ENCODE measurements around the gene HS3ST1. TPM values are rescaled to one million over a fixed set of nuclear protein-coding genes. Genes with fewer than 3 reads are reported as not detected.

HS3ST1 gene
- total RNA-seq, 1 experiment from 2014 or later = 4.2 TPM

- POLR2A ChIA-PET (ENCODE audit: unreplicated experiment) = no interaction called here
- BruUV-seq (replicated peaks) = no TSS peak
- H3K79me2 ChIP-seq (ENCODE audit: low read length) = no peaks in the 10 kb centered on the region
These were observed 83.8 kb downstream of the HS3ST1 start for GRCh38 chr4:11344916-11345315.

GRCh38 chr4:11343536-11343935 is 85.2 kb downstream of the HS3ST1 start:
- no peak overlapping the region for H2AFZ ChIP-seq (ENCODE audit: low read length)
- no peak for ATAC-seq
- intact Hi-C loops (cut with micrococcal nuclease) = no loop called here
- no peak overlapping the region for H3K9ac ChIP-seq (ENCODE audit: low read length)
- no peaks in the 10 kb centered on the region for H3K9me3 ChIP-seq (ENCODE audit: low read length)
- H3K9me2 ChIP-seq (replicated peaks; ENCODE audit: low read length) = no peaks in the 10 kb centered on the region
- ChIA-PET POLR2A (ENCODE audit: unreplicated experiment) (no interaction called here), CTCF (no interaction called here)
- H3K27me3 ChIP-seq (ENCODE audit: low read length) = 0 out of 2 replicates have a peak, but pooled peaks cover 3% of the 10 kb centered on the region
- no peaks in the 10 kb centered on the region for H3F3A ChIP-seq (ENCODE audit: low read length, unreplicated experiment)
- BruUV-seq (replicated peaks) = no TSS peak
- H4K20me1 ChIP-seq (ENCODE audit: low read length) = no peaks in the 10 kb centered on the region
- no peak overlapping the region for H3K4me2 ChIP-seq (ENCODE audit: low read length)
- H3K4me3 ChIP-seq (ENCODE audit: low read length) = no peak overlapping the region
- no peak for DNase-seq
- no peaks in the 10 kb centered on the region for H3K79me2 ChIP-seq (ENCODE audit: low read length)
- H3K4me1 ChIP-seq (ENCODE audit: insufficient read depth, low read length) = no peaks in the 10 kb centered on the region
- H3K36me3 ChIP-seq (ENCODE audit: low read depth, low read length) = no peaks in the 10 kb centered on the region
- TF ChIP-seq EZH2phosphoT487 (IDR thresholded peaks at IDR 0.05; ENCODE audit: borderline replicate concordance, low read length) (no peak), EZH2 (IDR thresholded peaks at IDR 0.05; ENCODE audit: low read length, unreplicated experiment) (no peak), CTCF (conservative IDR thresholded peaks at IDR 0.05; ENCODE audit: low read depth, low read length) (no peak)
- no peak overlapping the region for H3K27ac ChIP-seq (ENCODE audit: low read length)

More at GRCh38 chr4:11344916-11345315, 83.8 kb downstream of the HS3ST1 start:
- intact Hi-C loops (cut with micrococcal nuclease) = no loop called here
- no peaks in the 10 kb centered on the region for H3K4me1 ChIP-seq (ENCODE audit: insufficient read depth, low read length)
- ATAC-seq (no peak), DNase-seq (no peak)
- no peaks in the 10 kb centered on the region for H3K9me3 ChIP-seq (ENCODE audit: low read length)
- TF ChIP-seq EZH2phosphoT487 (IDR thresholded peaks at IDR 0.05; ENCODE audit: borderline replicate concordance, low read length) (no peak), CTCF (conservative IDR thresholded peaks at IDR 0.05; ENCODE audit: low read depth, low read length) (no peak), EZH2 (IDR thresholded peaks at IDR 0.05; ENCODE audit: low read length, unreplicated experiment) (no peak)
- H3K27ac ChIP-seq (ENCODE audit: low read length) = no peak overlapping the region
- H3K4me2 ChIP-seq (ENCODE audit: low read length) = no peak overlapping the region
- no peaks in the 10 kb centered on the region for H3K9me2 ChIP-seq (replicated peaks; ENCODE audit: low read length)
- H2AFZ ChIP-seq (ENCODE audit: low read length) = no peak overlapping the region
- no peaks in the 10 kb centered on the region for H4K20me1 ChIP-seq (ENCODE audit: low read length)
- H3K27me3 ChIP-seq (ENCODE audit: low read length) = no peaks in the 10 kb centered on the region
- H3K4me3 ChIP-seq (ENCODE audit: low read length) = no peak overlapping the region
- CTCF ChIA-PET = no interaction called here
- no peak overlapping the region for H3K9ac ChIP-seq (ENCODE audit: low read length)
- H3F3A ChIP-seq (ENCODE audit: low read length, unreplicated experiment) = no peaks in the 10 kb centered on the region
- no peaks in the 10 kb centered on the region for H3K36me3 ChIP-seq (ENCODE audit: low read depth, low read length)

Small RNAs within 50 kb of the gene (microRNA-seq; reads per million reads assigned to microRNA genes)
- not detected for gene MIR572 (ENCODE audit: unreplicated experiment)

Measured in PC-3 (cell line).